Stimulated activated naive B cell treated with anti-CD40 and anti-IgM and Interleukin-4, amounts not matched to agents 10 μg/mL and 1 μg/mL and 100 μg/mL, for 72 hours (primary cell): ENCODE measurements around the gene KIF1A.
A peak's percentile ranks its signal among the peaks of the same experiment; 100 is the strongest.

Experiments used
- ATAC-seq, 2 donors: fragments of 150-1000 bp; cut with Tn5 transposase; replicated peaks; 2 replicates each; pipeline ENCODE4 v1.10.0; 2021; ENCODE audit warnings: moderate library complexity in 1 of 2
- DNase-seq: peaks from one replicate; pipeline ENCODE4 v3.0.0; 2021
- H3K27ac Mint-ChIP-seq: one replicate; pipeline ENCODE4 v1.8.0; 2022; ENCODE audit warnings: mild to moderate bottlenecking, mixed read lengths
- H3K27me3 Mint-ChIP-seq, 2 donors: one replicate each; pipeline ENCODE4 v1.8.0; 2022; ENCODE audit warnings: mixed read lengths in 2 of 2
- H3K36me3 Mint-ChIP-seq, 2 donors: one replicate each; pipeline ENCODE4 v1.8.0; 2022; ENCODE audit warnings: mixed read lengths in 2 of 2, mild to moderate bottlenecking in 1 of 2
- H3K4me1 Mint-ChIP-seq, 2 donors: one replicate each; pipeline ENCODE4 v1.8.0; 2022; ENCODE audit warnings: mixed read lengths in 2 of 2, mild to moderate bottlenecking in 1 of 2
- H3K4me3 Mint-ChIP-seq, 2 donors: one replicate each; pipeline ENCODE4 v1.8.0; 2022; ENCODE audit warnings: mild to moderate bottlenecking in 2 of 2, mixed read lengths in 2 of 2, moderate library complexity in 1 of 2
- H3K9me3 Mint-ChIP-seq, 2 donors: one replicate each; pipeline ENCODE4 v1.8.0; 2022; ENCODE audit warnings: mixed read lengths in 2 of 2, mild to moderate bottlenecking in 1 of 2

KIF1A gene

GRCh38 chr2:240795454-240795853, 24.6 kb downstream of the KIF1A start:
- Mint-ChIP-seq H3K27ac (no peak overlapping the region), H3K9me3 (no peaks in the 10 kb centered on the region), H3K4me3 (no peak overlapping the region), H3K27me3 (peaks cover 35 to 45% of the 10 kb centered on the region in 2 donors), H3K36me3 (no peaks in the 10 kb centered on the region), H3K4me1 (no peaks in the 10 kb centered on the region)
- no peak for DNase-seq
- ATAC-seq = no peak

- Mint-ChIP-seq H3K27me3 (peaks cover 23 to 34% of the 10 kb centered on the region in 2 donors), H3K27ac (no peak overlapping the region), H3K36me3 (no peaks in the 10 kb centered on the region), H3K4me3 (no peak overlapping the region), H3K4me1 (no peaks in the 10 kb centered on the region), H3K9me3 (no peaks in the 10 kb centered on the region)
- DNase-seq = no peak
- ATAC-seq = no peak
These were observed 25.8 kb downstream of the KIF1A start for GRCh38 chr2:240794178-240794721.

DNA sequence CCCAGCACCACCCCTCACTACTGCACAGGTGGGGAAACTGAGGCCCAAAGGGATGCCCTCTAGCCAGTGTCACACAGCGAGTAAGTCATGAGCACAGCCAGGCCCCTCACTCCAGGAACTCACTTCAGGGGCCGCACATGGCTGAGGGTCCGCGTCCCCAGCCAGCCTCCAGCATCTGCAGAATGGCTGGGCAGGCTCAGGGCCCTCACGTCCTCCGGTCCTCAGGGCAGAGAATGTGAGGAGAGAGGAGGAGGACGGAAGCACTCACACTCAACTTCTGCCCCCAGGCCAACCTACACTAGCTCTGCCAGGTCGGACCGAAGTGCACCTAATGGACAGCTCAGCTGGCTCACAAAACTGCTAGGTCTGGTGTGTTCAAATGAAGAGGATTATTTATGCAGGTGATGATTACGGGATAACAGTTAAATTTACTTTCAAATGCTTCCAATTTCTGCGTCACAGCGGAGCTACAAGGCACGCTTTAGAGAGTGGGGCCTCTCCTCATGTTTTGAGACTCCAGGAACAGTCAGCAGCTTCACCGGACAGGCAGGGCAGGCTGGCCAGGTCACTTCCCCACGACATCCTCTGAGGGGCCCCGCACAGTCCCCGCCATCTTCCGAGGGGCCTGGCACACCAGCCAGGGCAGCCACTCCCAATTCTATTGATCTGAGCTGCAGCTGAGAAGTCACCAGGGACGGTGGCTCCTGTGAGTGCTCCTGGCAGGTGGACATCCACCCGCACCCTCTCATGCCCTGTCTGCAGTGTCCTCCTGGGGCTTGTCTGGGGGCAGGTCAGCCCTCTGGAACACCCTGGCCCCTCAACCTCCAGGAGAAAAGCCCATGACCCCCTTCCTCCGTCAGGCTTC, 26.5 kb downstream of the KIF1A start:
- DNase-seq (no peak), ATAC-seq (no peak)
- Mint-ChIP-seq H3K4me1 (no peaks in the 10 kb centered on the region), H3K4me3 (no peak overlapping the region), H3K27ac (no peak overlapping the region), H3K27me3 (peaks cover 23 to 29% of the 10 kb centered on the region in 2 donors), H3K9me3 (no peaks in the 10 kb centered on the region), H3K36me3 (no peaks in the 10 kb centered on the region)

GRCh38 chr2:240792629-240793312, 27.2 kb downstream of the KIF1A start:
- no peaks in the 10 kb centered on the region for H3K4me1 Mint-ChIP-seq
- ATAC-seq = no peak
- H3K36me3 Mint-ChIP-seq = no peaks in the 10 kb centered on the region
- no peak overlapping the region for H3K27ac Mint-ChIP-seq
- no peak for DNase-seq
- peaks cover 25 to 34% of the 10 kb centered on the region in 2 donors for H3K27me3 Mint-ChIP-seq
- H3K4me3 Mint-ChIP-seq = no peak overlapping the region
- no peaks in the 10 kb centered on the region for H3K9me3 Mint-ChIP-seq

DNA sequence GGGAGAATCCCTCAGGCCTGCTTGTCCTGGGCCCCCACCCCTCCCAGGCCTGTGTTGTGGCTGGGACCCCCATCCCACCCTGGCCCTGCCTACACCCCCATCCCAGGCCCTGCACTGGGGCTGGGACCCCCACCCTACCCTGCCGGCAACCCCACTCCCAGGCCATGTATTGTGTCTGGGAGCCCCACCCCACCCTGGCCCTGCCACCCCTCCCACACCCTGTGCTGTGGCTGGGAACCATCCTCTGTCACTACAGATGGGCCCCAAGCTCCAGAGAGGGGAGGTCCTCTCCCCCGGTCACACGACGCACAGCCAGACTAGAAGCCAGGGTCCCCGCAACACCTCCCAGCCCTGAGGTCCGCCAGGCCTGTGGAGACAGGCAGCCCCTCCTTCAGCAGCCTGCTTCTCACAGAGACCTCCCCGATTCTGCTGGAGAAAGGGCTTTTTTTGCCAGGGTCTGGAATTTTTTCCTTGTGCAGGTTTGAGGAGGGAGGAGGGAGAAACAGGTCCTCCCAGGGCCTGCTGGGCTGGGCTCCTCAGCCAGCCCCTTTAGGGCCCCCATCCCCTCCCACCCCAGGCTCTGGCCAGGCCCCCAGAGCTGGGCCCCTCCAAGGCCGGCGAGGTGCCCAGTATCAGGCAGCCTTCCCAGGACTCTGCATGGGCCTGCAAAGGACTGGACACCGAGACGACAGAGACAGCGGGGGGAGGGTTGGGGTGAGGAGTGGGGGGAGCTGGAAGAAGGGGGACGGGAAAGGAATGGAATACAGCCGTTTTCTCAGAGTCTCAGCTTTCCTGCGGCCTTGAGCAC, 28.0 kb downstream of the KIF1A start:
- Mint-ChIP-seq H3K4me1 (no peaks in the 10 kb centered on the region), H3K36me3 (no peaks in the 10 kb centered on the region), H3K9me3 (no peaks in the 10 kb centered on the region), H3K27me3 (peaks cover 23 to 27% of the 10 kb centered on the region in 2 donors), H3K4me3 (no peak overlapping the region), H3K27ac (no peak overlapping the region)
- no peak for ATAC-seq
- DNase-seq = no peak

GRCh38 chr2:240791221-240791800, 28.7 kb downstream of the KIF1A start:
- no peaks in the 10 kb centered on the region for H3K4me1 Mint-ChIP-seq
- peaks cover 18 to 20% of the 10 kb centered on the region in 2 donors for H3K27me3 Mint-ChIP-seq
- H3K4me3 Mint-ChIP-seq = no peak overlapping the region
- ATAC-seq (no peak), DNase-seq (no peak)
- H3K27ac Mint-ChIP-seq = no peak overlapping the region
- H3K9me3 Mint-ChIP-seq = no peaks in the 10 kb centered on the region
- H3K36me3 Mint-ChIP-seq = no peaks in the 10 kb centered on the region

- no peak overlapping the region for H3K4me3 Mint-ChIP-seq
These were observed 29.4 kb downstream of the KIF1A start for GRCh38 chr2:240790370-240791220.

GRCh38 chr2:240789501-240790369, 30.3 kb downstream of the KIF1A start:
- DNase-seq (no peak), ATAC-seq (peak in 1 of 2 donors; percentile 58)
- Mint-ChIP-seq H3K4me3 (no peak overlapping the region), H3K36me3 (no peaks in the 10 kb centered on the region), H3K4me1 (no peaks in the 10 kb centered on the region), H3K27me3 (peaks cover 15 to 16% of the 10 kb centered on the region in 2 donors), H3K27ac (no peak overlapping the region), H3K9me3 (no peaks in the 10 kb centered on the region)

More at GRCh38 chr2:240790370-240791220, 29.4 kb downstream of the KIF1A start:
- Mint-ChIP-seq H3K36me3 (no peaks in the 10 kb centered on the region), H3K9me3 (no peaks in the 10 kb centered on the region), H3K4me1 (no peaks in the 10 kb centered on the region), H3K27me3 (peaks cover 18 to 20% of the 10 kb centered on the region in 2 donors), H3K27ac (no peak overlapping the region)
- ATAC-seq (no peak), DNase-seq (no peak)

DNA sequence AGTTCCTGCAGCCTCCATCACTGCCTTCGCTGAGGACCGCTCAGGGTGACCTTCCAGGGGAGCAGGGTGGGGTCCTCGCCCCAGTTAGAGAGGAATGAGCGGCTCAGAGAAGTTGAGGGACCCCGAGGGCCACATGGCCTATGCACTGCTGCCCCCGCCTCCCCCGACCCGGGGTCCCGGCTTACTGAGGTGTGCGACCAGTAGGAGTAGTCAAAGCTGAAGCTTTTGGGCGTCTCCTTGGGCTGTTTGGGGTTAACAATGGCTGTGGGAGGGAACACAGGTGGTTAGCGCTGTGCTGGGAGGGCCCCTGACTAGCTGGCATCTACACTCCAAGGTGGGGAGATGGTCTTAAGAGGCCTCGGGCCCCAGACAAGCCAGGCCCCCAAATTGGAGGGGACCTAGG, 31.0 kb downstream of the KIF1A start:
- Mint-ChIP-seq H3K9me3 (no peaks in the 10 kb centered on the region), H3K36me3 (no peaks in the 10 kb centered on the region), H3K27me3 (peaks cover 9 to 14% of the 10 kb centered on the region in 2 donors), H3K4me3 (no peak overlapping the region), H3K27ac (no peak overlapping the region), H3K4me1 (no peaks in the 10 kb centered on the region)
- ATAC-seq = no peak
- DNase-seq = no peak

- ATAC-seq = no peak
- no peak overlapping the region for H3K4me3 Mint-ChIP-seq
- H3K4me1 Mint-ChIP-seq = no peaks in the 10 kb centered on the region
- H3K27ac Mint-ChIP-seq = no peak overlapping the region
- no peaks in the 10 kb centered on the region for H3K36me3 Mint-ChIP-seq
- no peak for DNase-seq
- no peaks in the 10 kb centered on the region for H3K9me3 Mint-ChIP-seq
- peaks cover 7 to 14% of the 10 kb centered on the region in 2 donors for H3K27me3 Mint-ChIP-seq
These were observed 31.5 kb downstream of the KIF1A start for GRCh38 chr2:240788482-240788881.

- no peaks in the 10 kb centered on the region for H3K9me3 Mint-ChIP-seq
- no peak overlapping the region for H3K4me3 Mint-ChIP-seq
- DNase-seq (no peak), ATAC-seq (no peak)
- H3K4me1 Mint-ChIP-seq = no peaks in the 10 kb centered on the region
- H3K27me3 Mint-ChIP-seq = peaks cover 7 to 14% of the 10 kb centered on the region in 2 donors
- H3K36me3 Mint-ChIP-seq = no peaks in the 10 kb centered on the region
- H3K27ac Mint-ChIP-seq = no peak overlapping the region
These were observed 32.2 kb downstream of the KIF1A start for GRCh38 chr2:240787521-240788472.
